Ramos (cell line): Measurements from ENCODE around the gene ZNF587.
"Not testable (repeated sequence)": the region's sequence is repeated elsewhere in the genome, so short reads cannot be mapped to it uniquely, and the experiment has no call there.

Source experiments
- in situ Hi-C: fragments of 300-500 bp; cut with MboI; formaldehyde crosslinking; loops from one replicate; pipeline ENCODE4 v1.14.3; 2022; ENCODE audit warnings: low sequenced_read_pairs; ENCODE audit not compliant: unreplicated experiment

The ZNF587 gene

DNA sequence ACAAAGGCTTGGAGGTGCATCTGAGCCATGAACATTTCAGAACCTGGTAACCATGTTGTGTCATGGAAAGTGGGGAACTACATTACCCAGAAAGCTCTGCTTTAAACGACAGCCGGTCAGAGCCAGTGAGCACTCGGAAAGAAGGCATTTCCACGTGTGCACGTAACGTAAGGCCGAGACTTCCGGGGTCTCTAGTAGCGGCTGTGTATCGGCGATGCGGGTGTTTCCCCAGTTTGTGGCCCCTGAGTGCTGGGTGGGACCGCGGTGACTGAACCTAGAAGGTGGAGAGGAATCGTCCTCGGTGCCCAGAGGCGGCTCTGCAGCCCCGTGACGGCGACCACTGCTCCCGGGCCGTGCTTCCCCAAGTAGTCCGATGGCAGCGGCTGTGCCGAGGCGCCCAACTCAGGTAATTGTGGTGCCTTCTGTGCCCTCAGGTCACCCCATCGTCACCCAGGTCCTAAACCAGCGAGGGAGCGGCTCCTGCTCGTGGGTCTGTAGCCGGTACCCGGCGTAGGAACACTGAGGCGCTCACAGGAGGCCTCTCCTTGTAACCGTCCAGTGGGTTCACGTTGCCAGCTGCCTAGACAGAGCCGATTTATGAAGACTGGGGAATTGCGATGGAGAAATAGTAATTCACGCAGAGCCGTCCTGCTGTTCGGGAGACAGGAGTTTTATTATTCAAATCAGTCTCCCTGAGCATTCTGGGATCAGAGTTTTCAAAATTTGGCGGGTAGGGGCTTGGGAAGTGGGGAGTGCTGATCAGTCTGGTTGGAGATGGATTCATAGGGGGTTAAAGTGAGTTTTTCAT lies at the start of gene ZNF587:
TSS of gene ZNF587 (plus strand) at position 194 of the 808 bp plus-strand sequence. CDS start at position 374, 180 bp downstream.
- in situ Hi-C loops = not testable (repeated sequence)

DNA sequence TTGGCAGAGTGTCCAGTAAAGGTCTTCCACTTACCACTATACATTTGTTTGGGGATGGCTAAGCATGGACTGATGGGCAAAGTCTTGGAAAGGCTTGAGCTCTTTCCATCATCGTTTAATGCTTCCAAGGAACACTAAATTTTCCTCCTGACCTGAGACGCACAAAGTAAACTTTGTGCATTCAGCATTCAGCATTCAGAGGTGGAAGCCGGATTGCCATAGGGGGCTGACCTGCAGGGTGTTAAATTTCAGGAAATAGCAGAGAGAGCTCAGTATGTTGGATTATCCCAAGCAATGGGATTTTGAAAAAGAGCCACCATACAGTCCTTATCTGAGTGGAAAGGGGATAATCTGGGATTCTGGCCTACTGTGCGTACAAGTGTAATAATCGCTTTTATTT lies 49.0 kb upstream of the ZNF587 start:
- in situ Hi-C loops = no loop called here

DNA sequence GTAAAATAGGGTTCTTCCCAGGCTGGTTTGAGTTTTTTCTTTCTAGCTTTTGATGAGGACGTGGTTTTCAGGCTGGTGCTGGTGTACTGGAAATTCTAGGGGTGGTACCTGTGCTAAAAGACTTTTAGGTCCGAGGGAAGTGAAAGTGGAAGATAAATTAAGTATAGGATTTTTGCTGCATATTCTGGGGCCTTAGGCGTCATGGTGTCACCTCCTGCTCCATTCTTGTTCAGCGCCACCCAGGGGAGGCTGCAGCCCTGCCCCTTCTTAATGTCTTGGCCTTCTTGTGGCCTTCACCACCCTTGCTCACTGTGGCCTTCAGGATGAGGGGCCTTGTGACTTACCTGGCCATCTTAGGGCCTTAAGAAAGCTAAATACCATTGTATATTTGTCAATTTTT lies 47.4 kb upstream of the ZNF587 start:
- in situ Hi-C loops = no loop called here

DNA sequence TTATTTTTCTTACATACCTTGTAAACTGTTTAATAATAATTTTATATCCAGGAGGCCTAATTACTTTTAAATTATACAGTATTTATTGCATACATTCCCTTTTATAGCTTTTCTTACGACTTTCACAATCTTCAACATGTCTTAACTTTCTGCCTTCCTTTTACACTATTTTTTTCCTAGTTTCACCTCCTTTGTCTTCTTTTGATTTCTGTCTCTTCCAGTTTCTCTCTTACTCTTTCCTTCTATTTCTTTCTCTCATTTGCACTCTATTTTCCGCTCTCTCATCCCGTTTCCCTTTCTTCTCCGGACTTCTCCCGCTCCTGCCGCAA lies 46.4 kb upstream of the ZNF587 start:
- in situ Hi-C loops = no loop called here

DNA sequence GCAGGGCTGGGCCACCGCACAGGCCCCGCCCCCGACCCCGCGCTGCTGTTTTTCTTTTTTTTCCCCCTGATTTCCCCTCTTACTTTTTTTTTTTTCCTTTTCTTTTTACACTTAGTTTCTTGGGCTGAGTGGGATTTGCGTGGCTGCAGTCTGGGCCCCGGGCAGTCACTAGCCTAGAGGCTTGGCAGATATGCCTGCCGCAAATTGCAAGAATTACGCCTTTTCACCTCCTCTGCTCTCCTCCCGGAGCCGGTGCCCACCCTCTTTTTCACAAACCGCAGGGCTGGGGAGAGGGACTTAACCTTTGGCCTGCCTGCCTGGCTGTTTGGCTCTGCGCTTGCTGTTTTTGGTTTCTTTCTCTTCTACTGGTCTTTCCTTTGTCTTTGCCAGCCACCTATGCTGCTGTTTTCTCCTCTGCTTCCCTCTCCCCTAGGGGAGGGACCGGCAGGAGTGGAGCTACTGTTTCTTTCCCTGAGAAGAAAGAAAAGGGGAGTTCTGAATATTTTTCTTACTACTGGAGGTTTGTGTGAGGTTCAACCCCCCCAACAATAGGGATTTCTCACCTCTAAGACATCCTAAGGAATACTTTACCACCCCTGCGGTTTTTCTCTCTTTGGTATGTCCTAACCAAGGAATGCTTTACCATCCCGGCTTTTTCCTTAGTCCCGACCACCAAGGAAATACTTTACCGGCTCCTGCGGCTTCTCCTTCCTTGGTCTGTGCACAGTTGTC lies 45.9 kb upstream of the ZNF587 start:
- in situ Hi-C loops = no loop called here

DNA sequence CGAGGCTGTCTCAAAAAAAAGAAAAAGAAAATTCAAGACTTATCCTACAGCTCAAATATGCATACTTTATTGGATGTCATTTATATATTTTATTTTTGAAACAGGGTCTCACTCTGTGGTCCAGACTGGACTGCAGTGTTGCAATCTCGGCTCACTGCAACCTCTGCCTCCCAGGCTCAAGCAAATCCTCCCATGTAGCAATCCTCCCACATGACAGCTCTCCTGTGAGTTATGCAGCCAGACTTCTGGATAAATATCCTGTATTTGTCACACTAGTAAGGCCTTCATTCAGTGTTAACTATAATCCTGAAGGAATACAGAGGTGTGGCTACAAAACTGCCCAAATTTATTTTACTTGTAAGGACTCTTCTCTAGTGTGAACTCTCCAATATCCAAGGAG lies 42.1 kb upstream of the ZNF587 start:
- in situ Hi-C loops = no loop called here

DNA sequence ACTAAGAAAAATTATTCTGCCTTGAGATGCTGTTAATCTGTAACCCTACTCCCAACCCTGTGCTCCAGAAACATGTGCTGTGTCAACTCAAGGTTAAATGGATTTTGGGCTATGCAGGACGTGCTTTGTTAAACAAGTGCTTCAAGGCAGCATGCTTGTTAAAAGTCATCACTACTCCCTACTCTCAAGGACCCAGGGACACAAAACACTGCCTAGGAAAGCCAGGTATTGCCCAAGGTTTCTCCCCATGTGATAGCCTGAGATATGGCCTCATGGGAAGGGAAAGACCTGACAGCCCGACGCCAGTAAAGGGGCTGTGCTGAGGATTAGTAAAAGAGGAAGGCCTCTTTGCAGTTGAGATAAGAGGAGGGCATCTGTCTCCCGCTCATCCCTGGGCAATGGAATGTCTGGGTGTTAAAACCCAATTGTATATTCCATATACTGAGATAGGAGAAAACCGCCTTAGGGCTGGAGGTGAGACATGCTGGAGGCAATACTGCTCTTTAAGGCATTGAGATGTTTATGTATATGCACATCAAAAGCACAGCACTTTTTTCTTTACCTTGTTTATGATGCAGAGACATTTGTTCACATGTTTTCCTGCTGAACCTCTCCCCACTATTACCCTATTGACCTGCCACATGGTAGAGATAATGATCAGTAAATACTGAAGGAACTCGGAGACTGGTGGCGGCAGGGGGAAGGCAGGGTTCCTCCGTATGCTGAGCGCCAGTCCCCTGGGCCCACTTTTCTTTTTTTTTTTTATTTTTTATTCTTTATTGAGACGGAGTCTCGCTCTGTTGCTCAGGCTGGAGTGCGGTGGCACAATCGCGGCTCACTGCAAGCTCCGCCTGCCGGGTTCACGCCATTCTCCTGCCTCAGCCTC lies 39.0 kb upstream of the ZNF587 start:
- in situ Hi-C loops = not testable (repeated sequence)

DNA sequence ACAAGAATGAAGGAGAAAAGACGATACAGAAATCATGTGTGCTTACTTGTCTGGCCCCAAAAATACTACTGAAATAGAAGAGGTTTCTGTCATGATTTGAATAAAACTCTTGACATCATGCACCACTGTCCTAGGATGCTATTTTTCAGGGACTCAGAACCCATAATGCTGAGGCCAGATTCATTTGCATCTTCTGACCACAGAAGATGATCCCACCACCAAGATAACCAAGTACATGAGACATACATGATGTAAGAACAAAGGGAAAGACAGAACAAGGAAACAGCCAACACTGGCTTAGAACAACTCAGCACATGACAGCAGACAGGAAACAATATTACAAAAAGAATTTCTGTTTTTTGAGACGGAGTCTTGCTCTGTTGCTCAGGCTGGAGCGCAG lies 37.4 kb upstream of the ZNF587 start:
- in situ Hi-C loops = no loop called here

DNA sequence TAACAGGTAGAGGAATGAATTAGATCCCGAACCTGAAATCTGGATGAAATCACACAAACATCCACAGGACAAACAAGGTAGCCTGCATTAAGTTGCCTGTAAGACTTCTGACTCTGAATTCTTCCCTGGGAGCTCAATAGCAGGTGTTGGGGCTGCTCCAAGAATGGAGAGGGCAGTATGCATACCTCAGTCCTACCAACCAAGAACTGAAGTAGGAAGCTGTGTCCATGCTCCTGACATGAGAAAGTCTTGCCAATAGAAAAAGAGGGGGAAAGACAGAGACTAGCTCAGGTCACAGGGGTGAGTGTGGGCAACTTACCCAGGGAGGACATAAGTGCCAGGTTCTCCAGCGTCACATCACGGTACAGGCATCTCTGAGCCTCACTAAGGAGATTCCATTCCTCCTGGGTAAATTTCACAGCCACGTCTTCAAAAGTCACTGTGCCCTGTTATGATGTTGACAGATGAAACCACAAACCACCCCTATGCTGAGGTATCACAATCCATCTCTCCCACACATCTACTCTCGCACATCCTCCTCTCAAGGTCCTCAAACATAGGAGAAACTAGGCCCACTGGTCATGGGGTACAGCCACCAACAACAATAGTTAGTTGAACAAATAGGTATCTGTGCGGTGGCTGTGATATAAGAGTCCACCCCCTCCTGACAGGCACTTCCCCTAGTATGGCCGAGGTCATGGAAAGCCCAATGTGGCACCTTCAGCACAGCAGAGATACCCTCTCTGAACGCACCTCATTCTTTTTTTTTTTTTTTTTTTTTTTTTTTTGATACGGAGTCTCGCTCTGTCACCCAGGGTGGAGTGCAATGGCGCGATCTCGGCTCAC lies 36.5 kb upstream of the ZNF587 start:
- in situ Hi-C loops = not testable (repeated sequence)

DNA sequence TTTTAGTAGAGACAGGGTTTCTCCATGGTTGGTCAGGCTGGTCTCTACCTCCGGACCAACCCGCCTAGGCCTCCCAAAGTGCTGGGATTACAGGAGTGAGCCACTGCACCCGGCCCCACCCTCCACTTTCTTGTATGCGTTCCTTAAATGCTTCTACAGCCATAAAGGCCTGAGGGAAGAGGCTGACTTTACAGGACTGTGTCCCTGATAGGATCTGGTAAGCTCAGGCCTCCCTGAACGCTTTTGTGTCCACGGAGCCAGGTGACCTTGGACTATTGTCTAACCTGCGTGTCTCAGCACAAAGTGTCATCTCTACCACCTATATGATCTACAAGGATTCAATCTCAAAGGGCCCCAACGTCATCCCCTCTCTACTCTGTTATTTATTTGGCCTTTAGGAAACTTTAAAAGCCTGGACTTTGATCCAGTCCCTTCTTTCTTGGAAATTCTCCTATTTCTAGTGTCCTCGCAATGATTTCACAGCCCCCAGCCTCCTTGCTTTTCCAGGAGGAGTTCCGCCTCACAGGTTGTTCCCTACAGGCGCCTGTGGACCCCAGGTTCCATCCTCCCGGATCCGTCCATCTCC lies 35.6 kb upstream of the ZNF587 start:
- in situ Hi-C loops = no loop called here

DNA sequence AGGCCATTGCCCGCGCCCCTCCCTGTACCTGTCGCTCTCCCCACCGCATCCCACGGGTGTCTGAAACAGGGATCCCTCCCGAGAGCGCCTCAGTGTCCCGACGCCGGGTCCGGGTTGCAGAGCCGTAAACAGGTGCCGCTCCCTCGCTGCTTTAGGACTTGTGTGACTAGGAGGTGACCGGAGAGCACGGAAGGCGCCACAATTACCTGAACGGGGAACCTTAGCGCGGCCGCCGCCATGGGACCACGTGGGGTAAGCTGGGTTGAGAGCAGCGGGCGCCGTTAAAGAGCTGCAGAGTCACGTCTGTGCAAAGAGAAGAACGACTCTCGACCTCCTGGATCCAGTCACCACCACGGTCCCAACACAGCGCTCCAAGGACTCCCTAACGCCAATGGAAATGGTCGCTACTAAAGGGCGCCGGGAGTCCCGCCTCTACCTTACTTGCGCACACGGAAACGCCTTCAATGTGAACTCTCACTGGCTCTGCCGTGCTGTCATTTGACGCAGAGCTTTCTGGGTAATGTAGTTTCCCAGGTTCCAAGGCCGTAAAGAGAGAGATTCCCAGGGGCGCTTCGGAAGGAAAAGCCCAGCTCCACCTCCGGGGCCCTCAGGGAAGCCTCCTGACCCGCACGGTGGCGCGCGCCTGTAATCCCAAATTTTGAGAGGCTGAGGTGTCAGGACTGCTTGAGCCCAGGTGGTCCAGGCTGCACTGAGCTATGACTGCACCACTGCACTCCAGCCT lies 35.0 kb upstream of the ZNF587 start, which contains the start of gene ZNF552:
TSS of gene ZNF552 (minus strand) at position 409 of the 742 bp plus-strand sequence. CDS start at position 239, 170 bp downstream.
- in situ Hi-C loops = no loop called here

DNA sequence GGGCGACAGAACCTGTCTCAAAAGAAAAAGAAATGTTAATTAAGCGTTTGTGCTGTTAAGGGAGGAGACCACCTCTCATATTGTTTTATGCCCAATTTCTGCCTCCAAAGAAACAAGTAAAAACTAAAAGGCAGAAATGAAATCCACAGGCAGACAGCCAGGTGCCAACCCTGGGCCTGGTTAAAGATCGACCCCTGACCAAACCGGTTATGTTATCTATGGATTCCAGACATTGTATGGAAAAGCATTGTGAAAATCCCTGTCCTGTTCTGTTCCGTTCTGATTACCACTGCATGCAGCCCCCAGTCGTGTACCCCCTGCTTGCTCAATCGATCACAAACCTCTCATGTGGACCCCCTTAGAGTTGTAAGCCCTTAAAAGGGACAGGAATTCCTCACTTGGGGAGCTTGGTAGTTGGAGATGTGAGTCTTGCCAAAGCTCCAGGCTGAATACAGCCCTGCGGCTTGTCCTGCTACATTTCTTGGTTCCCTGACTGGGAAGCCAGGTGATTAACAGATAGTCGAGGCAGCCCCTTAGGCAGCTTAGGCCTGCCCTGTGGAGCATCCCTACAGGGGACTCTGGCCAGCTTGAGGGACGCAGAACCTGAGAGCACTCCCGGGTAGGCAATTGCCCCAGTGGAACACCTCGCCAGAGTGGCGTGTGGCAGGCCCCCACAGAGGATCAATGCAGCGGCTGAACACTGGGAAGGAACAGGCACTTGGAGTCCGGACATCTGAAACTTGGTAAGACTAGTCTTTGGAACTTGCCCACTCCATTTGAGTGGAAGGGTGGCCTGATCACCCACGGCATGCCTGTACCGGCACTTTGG lies 34.2 kb upstream of the ZNF587 start:
- in situ Hi-C loops = no loop called here

DNA sequence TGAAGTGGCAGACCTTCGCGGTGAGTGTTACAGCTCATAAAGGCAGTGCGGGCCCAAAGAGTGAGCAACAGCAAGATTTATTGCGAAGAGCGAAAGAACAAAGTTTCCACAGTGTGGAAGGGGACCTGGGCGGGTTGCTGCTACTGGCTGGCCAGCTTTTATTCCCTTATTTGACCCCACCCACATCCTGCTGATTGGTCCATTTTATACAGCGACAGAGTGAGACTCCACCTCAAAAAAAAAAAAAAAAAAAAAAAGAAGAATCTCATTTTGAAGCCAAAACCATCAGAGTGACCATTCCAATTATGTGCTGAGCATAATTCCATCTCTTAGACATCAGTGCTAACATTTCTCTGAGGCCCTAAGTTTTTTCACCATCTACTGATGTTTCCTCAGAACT lies 33.0 kb upstream of the ZNF587 start:
- in situ Hi-C loops = no loop called here

DNA sequence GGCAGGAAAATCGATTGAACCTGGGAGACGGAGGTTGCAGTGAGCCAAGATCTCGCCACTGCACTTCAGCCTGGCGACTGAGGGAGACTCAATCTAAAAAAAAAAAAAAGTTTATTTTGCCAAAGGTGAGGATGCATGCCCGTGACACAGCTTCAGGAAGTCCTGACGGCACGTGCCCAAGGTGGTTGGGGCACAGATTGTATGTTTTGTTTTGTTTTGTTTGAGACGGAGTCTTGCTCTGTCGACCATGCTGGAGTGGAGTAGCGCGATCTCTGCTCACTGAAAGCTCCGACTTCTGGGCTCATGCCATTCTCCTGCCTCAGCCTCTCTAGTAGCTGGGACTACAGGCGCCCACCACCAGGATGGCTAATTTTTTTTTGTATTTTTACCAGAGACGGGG lies 31.7 kb upstream of the ZNF587 start:
- in situ Hi-C loops = no loop called here

DNA sequence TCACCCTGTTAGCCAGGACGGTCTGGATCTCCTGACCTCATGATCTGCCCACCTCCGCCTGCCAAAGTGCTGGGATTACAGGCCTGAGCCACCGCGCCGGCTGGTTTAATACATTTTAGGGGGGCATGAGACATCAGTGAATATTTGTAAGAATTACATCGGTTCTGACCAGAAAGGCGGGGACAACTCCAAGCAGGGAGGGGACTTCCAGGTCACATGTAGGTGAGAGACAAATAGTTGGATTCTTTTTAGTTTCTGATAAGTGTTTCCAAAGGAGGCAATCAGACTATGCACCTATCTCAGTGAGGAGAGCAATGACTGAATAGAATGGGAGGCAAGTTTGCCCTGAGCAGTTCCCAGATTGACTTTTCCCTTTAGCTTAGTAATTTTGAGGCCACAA lies 31.3 kb upstream of the ZNF587 start:
- in situ Hi-C loops = no loop called here

DNA sequence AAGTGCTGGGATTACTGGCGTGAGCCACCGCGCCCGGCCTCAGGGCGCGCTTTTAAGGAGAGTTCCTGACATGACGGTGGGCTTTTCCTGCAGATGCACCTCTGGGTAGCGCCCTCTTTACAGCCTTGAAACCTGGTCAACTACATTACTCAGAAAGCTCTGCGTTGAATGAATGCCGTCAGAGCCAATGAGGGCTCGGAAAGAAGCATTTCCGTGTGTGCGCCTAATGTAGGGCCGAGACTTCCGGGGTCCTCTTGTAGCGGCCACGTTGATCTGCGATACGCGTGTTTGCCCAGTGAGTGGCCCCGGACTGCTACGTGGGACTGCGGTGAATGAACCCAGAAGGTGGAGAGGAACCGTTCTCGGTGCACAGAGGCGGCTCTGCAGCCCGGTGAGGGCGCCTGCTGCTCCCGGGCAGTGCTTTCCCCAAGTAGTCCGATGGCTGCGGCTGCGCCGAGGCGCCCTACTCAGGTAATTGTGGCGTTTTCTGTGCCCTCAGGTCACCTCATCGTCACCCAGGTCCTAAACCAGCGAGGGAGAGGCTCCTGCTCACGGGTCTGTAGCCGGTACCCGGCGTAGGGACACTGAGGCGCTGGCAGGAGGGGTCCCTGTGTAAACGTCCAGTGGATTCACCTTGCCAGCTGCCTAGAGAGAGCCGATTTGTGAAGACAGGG lies 30.0 kb upstream of the ZNF587 start:
- in situ Hi-C loops = no loop called here

DNA sequence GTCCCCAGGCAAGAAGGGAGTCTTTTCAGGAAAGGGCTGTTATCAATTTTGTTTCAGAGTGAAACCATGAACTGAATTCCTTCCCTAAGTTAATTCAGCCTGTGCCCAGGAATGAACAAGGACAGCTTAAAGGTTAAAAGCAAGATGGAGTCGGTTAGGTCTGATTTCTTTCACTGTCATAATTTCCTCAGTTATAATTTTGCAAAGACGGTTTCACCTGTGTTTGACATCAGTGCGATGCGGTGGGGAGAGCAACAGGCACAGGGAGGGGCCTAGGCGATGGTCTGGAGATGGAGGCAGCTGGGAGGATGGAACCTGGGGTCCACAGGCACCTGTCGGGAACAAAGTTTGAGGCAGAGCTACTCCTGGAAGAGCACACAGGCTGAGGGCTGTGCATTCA lies 29.1 kb upstream of the ZNF587 start:
- in situ Hi-C loops = no loop called here
